DMS 273 treated with DMSO at 0.1 percent for 48 hours (cell line): Measurements from ENCODE around the gene RIT2.
"Not testable (repeated sequence)": the region's sequence is repeated elsewhere in the genome, so short reads cannot be mapped to it uniquely, and the experiment has no call there.

Experiments used
- DNase-seq: peaks from one replicate; lab custom pipeline; 2025; lab: John Stamatoyannopoulos, UW

RIT2 gene

GRCh38 chr18:42838546-42839145 is 276.8 kb downstream of the RIT2 start:
- no peak for DNase-seq

- DNase-seq, result no peak
Observed at GRCh38 chr18:42830936-42831335, 284.5 kb downstream of the RIT2 start.

DNA sequence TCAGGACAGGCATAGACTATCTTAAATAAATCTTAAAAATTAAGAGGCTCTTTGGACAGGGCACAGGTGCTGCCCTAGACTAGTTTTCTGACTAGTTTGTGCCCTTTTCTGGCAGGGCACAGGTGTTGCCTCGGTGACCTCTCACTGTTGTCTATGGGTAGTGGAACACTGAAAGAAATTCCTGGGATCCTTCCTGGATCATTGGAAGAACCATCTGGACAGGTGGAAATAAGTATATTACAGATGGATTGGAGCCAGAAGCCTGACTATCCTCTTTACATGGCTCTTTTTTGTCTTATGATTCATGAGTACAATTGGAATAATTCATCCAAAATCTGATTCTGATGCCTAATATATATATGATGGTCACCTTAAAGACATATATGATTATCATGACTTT is 286.6 kb downstream of the RIT2 start:
- no peak for DNase-seq

GRCh38 chr18:42824178-42824577 is 291.3 kb downstream of the RIT2 start:
- no peak for DNase-seq

- no peak for DNase-seq
Observed at GRCh38 chr18:42822711-42823110, 292.8 kb downstream of the RIT2 start.

GRCh38 chr18:42821492-42821891 is 294.0 kb downstream of the RIT2 start:
- no peak for DNase-seq

DNA sequence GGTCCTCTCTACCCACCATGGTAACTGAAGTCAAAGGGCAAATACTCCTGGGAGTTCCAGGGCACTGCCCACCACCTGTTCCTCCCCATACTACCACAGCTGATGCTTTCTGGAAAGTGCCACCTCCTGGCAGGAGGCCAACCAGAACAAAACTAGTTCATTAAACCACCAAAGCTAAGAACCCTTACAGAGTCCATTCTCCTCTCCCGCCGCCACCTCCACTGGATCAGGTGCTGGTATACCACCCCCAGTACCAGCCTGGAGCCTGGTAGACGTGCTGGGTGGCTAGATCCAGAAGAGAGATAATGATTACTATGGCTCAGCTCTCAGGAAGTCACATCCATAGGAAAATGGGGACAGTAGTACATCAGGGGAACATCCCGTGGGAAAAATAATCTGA is 300.9 kb downstream of the RIT2 start:
- DNase-seq, result no peak

GRCh38 chr18:42814184-42814583 is 301.3 kb downstream of the RIT2 start:
- DNase-seq, result no peak

GRCh38 chr18:42813570-42813969 is 301.9 kb downstream of the RIT2 start:
- DNase-seq, result no peak

DNA sequence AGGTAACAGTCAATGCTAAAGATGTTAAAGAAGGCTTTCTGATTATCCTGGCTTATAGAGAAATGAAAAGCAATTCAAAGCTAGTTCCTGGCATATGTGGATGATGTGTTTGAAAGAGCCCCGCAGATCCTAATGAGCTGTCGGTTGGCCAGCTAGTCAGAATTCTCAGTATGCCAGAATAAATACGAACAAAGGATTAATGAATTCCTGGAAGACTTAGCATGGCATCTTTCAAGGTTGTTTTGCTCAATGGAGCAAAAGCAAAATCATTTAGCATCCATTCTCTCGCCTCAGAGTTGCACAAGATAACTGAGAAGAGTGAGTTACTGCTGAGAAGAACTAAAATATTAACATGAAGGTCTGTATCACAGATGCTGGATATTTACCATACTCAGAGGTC is 307.6 kb downstream of the RIT2 start:
- DNase-seq, result no peak

DNA sequence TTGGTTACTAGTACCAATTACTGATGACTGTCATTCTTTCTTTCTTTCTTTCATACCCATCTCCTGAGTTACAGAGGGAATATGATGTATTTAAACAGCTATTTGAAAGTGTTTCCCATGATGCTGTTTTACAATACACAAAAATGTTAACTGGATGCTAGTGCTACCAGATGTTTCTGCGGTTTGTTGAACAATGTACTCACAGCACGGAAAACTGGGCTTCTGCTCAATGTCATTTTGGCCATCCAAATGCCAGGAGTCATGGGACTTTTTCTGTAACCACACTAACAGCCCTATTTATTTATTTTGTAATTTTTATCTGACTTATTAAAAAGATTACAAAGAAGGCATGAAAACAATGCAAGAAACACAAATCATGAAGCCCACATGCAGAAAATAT is 313.8 kb downstream of the RIT2 start:
- no peak for DNase-seq

DNA sequence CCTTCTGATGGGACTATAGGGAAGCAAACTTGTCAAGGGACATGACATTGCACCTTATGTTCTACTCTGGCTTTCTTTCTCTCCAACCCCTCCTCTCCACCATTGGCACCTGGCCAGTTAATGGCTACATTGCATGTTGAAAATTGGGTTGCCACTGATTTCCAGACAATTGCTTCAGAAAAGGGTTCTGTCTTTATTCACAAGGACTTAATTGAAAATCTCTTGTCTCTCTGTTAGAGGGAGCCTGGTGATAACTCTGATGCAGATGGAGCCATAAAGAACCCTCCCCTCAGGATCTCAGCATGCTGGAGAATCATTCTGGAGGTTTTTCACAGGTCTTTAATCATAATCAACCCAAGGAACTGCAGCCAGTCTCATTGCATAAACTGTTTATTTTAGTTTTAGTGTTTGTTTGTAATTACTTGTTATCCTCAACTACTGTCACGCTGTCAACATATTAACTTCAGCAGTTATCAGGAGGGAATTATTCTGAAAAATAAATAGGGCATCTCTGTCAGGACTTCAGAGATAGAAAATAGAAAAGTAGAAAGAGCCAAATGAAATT is 316.8 kb downstream of the RIT2 start:
- DNase-seq, result no peak

DNA sequence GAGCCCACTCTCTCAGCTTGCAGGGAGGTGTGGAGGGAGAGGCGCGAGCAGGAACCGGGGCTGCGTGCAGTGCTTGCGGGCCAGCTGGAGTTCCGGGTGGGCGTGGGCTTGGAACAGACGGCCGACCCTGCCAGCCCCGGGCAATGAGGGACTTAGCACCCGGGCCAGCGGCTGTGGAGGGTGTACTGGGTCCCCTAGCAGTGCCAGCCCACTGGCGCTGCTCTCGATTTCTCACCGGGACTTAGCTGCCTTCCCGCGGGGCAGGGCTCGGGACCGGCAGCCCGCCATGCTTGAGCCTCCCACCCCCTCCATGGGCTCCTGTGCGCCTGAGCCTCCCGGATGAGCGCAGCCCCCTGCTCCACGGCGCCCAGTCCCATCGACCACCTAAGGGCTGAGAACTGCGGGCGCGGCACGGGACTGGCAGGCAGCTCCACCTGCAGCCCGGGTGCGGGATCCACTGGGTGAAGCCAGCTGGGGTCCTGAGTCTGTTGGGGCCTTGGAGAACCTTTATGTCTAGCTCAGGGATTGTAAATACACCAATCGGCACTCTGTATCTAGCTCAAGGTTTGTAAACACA is 320.2 kb downstream of the RIT2 start:
- not testable (repeated sequence) for DNase-seq

DNA sequence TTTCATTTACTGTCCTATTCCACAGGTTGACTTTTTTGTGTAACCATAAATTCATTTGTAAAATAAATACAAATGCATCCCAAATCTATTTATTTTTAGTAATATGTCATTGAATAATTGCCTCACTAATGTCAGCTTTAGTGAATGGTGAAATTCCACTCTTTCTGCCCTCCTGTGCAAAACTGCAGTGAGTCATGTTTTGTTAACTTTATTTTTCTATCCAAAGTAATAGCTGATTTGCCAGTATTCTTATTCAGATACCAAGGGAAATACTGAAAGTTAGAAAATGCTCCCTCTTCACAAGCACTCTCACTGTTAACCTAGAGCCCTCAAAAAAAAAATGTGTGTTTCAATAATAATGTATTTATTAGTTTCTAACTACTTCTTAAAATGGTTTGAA is 322.8 kb downstream of the RIT2 start:
- DNase-seq, result no peak

GRCh38 chr18:42784632-42785031 is 330.9 kb downstream of the RIT2 start:
- no peak for DNase-seq

DNA sequence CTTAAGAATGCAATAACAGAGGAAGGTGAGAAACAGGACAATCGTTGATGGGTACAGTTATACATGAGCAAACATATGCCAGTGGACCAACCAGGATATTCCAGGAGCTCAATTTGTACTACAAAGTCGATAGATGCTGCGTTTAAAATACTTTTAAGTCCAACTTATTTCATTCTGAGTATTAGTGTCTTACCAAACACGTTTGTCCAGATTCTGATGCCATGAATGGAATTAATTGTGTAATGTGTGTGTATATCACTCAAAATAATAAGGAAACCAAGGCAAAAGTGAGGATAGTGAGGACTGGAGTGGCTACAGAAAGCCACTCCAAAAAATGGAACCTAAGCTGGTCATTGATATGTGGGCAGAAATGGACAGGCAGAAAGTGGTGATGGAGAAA is 332.6 kb downstream of the RIT2 start:
- no peak for DNase-seq

- no peak for DNase-seq
Observed at GRCh38 chr18:42781298-42781815, 334.1 kb downstream of the RIT2 start.

GRCh38 chr18:42780171-42780570 is 335.3 kb downstream of the RIT2 start:
- DNase-seq, result no peak

DNA sequence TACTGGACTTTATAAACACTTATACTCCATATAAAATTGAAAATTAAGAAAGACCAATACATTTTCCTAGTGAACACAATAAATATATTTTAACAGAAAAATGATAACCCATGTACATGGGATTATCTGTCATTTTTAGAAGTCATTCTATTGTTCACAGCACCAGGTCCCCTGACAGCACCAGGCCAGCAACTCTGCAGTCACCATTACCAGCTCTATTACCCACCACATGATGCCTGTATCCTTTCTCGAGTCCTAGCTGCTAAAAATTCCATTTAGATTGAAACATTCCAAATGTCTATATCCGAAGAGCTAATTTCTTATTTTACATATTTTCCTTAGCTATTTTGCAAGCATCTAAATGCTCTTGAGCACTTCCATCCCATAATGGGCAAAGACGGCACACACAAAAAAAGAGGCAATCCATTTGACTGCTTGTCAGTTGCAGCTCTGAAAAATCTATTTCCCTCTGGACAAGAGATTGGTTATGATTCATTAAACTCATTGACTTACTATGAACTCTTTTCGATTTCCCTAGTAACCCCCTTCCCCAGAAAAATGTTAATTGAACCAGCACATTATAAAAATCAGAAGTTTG is 336.9 kb downstream of the RIT2 start:
- no peak for DNase-seq

DNA sequence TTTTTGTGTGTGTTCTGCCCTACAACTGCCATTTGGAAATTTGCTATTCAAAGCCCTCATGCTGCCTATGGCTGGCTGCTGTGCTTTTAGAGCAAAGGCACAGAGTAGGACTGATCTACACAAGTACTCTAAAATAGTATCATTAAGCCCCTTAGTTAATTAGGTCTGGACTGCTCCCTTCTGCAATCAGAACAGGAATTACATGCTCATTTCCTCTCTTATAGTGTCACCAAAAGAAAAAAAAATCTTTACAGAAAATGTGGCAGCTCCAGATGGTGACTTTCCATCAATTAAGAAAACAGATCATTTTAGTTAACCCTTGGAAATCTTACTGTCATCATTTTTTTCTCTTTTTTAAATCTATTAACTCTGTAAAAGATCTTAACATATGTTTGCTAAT is 337.5 kb downstream of the RIT2 start:
- DNase-seq, result no peak

GRCh38 chr18:42773870-42774269 is 341.6 kb downstream of the RIT2 start:
- DNase-seq, result no peak

GRCh38 chr18:42771936-42772335 is 343.5 kb downstream of the RIT2 start:
- no peak for DNase-seq

GRCh38 chr18:42765302-42765701 is 350.2 kb downstream of the RIT2 start:
- no peak for DNase-seq
